Endothelial cell of umbilical vein (primary cell): ENCODE results near the gene PSMB9.
A peak's percentile ranks its signal among the peaks of the same experiment; 100 is the strongest.

Experiments
- FOS ChIP-seq: IDR thresholded peaks from 2 replicates; pipeline ENCODE4 v1.6.1; 2011; ENCODE audit warnings: mild to moderate bottlenecking, low read length, moderate library complexity, borderline replicate concordance; ENCODE audit not compliant: insufficient read depth
- MAX ChIP-seq: IDR thresholded peaks from 2 replicates; pipeline ENCODE4 v1.6.1; 2011; ENCODE audit not compliant: insufficient read depth, insufficient read length
- MYC ChIP-seq: IDR thresholded peaks from one replicate; pipeline ENCODE4 v1.6.1; 2011; ENCODE audit warnings: mild to moderate bottlenecking, low read depth, low read length
- POLR2A ChIP-seq: IDR thresholded peaks from 2 replicates; pipeline ENCODE4 v1.6.1; 2012; ENCODE audit warnings: low read depth, mild to moderate bottlenecking, control low read depth, low read length
- TF ChIP-seq, protein P1 (sequence below), 2 donors: IDR thresholded peaks; 1 replicate in 1 of 2; 2 replicates in 1 of 2; pipeline ENCODE4 v1.5.1; 2011; ENCODE audit warnings: low read length in 2 of 2, mild to moderate bottlenecking in 2 of 2, moderate library complexity in 2 of 2, control low read depth in 1 of 2, inconsistent platforms in 1 of 2, low read depth in 1 of 2; ENCODE audit not compliant: insufficient read depth in 1 of 2; ENCODE audit errors: extremely low read depth in 1 of 2

GRCh38 chr6:32885698-32886286 is 31.8 kb downstream of the PSMB9 start:
- TF ChIP-seq MAX, result no peak
- TF ChIP-seq, protein P1, sequence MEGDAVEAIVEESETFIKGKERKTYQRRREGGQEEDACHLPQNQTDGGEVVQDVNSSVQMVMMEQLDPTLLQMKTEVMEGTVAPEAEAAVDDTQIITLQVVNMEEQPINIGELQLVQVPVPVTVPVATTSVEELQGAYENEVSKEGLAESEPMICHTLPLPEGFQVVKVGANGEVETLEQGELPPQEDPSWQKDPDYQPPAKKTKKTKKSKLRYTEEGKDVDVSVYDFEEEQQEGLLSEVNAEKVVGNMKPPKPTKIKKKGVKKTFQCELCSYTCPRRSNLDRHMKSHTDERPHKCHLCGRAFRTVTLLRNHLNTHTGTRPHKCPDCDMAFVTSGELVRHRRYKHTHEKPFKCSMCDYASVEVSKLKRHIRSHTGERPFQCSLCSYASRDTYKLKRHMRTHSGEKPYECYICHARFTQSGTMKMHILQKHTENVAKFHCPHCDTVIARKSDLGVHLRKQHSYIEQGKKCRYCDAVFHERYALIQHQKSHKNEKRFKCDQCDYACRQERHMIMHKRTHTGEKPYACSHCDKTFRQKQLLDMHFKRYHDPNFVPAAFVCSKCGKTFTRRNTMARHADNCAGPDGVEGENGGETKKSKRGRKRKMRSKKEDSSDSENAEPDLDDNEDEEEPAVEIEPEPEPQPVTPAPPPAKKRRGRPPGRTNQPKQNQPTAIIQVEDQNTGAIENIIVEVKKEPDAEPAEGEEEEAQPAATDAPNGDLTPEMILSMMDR (IDR thresholded peaks at IDR 0.05; ENCODE audit: extremely low read depth in 1 of 2, insufficient read depth in 1 of 2, low read depth in 1 of 2, low read length in 2 of 2), result peak; percentile 34
- no peak for TF ChIP-seq FOS
- TF ChIP-seq POLR2A, result no peak
- TF ChIP-seq MYC, result no peak
